ENCODE results near the gene CDHR5. TPM values are rescaled to one million over a fixed set of nuclear protein-coding genes. Genes with fewer than 3 reads are reported as not detected.

CDHR5 gene
- total and polyA plus RNA-seq, 7 experiments from 2014 or later, result not detected

DNA sequence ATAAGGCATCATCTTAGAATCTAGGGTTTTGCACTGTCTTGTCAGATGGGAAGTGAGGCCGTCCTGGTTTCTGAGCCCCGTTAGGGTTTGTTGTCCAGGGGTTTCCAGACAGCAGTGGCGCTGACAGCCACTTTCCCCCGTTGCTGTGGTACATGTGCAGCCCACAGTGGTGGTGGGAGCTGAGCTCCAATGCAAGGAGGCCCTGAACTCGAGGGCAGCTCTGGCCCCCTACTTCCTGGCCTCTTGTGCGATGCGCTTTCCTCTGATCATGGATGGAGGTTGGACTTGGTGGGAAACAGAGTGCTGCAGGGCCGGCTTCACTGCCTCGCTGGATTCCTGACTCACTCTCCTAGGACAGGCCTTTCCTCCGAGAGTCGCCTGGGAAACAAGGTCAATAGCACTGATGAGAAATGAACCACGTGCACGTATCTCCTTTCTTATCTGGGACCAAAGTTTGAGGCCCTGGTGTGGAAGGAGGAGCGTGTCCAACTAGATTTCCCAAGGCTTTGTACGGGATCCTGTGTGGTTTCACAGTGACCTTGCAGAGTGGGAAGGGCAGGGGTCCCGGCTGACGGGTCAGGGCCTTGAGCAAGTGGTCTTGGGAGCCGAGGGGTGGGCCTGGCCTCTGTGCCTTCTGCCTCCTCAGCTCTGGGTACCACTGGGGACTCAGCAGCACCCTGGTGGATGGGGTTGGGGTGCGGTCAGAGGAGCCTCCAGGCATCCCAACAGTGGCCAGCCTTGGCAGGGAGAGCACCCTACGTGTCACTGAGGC lies 44.7 kb downstream of the CDHR5 start:
- peaks cover 26 to 34% of the 10 kb centered on the region in 2 donors for H3K4me1 ChIP-seq (ENCODE audit: control insufficient read depth in 2 of 2, insufficient read depth in 2 of 2, low read length in 2 of 2)

GRCh38 chr11:578276-579035 lies 46.3 kb downstream of the CDHR5 start:
- Mint-ChIP-seq H3K27ac (peak overlapping the region in 7 of 9 donors; percentile 19 to 87 (median 77)), H3K36me3 (peaks cover 0 to 12% (median 4%) of the 10 kb centered on the region in 5 donors), H3K27me3 (peaks cover 0 to 9% (median 0%) of the 10 kb centered on the region in 5 donors), H3K4me3 (peak overlapping the region; percentile 72 to 94 (median 88)), H3K4me1 (peaks cover 48 to 68% (median 55%) of the 10 kb centered on the region in 7 donors), H3K9me3 (no peaks in the 10 kb centered on the region)
- H3K9me3 ChIP-seq (ENCODE audit: control insufficient read depth in 2 of 3, low read length in 3 of 3), result no peaks in the 10 kb centered on the region
- no peaks in the 10 kb centered on the region for H3K27me3 ChIP-seq (ENCODE audit: control insufficient read depth in 2 of 2, insufficient read depth in 2 of 2, low read length in 2 of 2)
- ChIA-PET POLR2A (interaction anchor here (0.5 to 2.0 kb wide), 6 partner anchors 8 to 117 kb away, joined by 3 to 8 read pairs (median 3); partner anchors contain the start of gene TMEM80), CTCF (interaction anchor here (1.0 to 1.4 kb wide), 2 partner anchors 23 to 146 kb away, joined by 3 read pairs; no protein-coding TSS in a partner anchor)
- H3K27ac ChIP-seq (ENCODE audit: low read depth, low read length), result peak overlapping the region; percentile 14
- peaks cover 0 to 35% (median 3%) of the 10 kb centered on the region in 3 experiments for H3K36me3 ChIP-seq (ENCODE audit: control insufficient read depth in 2 of 3, insufficient read depth in 3 of 3, low read length in 3 of 3)
- ATAC-seq, result no peak
- H3K4me1 ChIP-seq (ENCODE audit: control insufficient read depth in 2 of 2, insufficient read depth in 2 of 2, low read length in 2 of 2), result peaks cover 26 to 44% of the 10 kb centered on the region in 2 donors
- intact Hi-C loops (cut with micrococcal nuclease), result loop anchor here in 1 of 2 donors (5.0 kb wide), 1 partner anchor 341 kb away; the partner anchor contains the start of genes PSMD13 and SIRT3
- no peak for DNase-seq
- peak overlapping the region; percentile 70 for H3K4me3 ChIP-seq (ENCODE audit: low read length)

More for the DNA sequence above, 44.7 kb downstream of the CDHR5 start:
- Mint-ChIP-seq H3K36me3 (peaks cover 0 to 17% (median 4%) of the 10 kb centered on the region in 5 donors), H3K27me3 (peaks cover 0 to 2% (median 0%) of the 10 kb centered on the region in 5 donors), H3K4me1 (peaks cover 36 to 56% (median 43%) of the 10 kb centered on the region in 7 donors), H3K9me3 (no peaks in the 10 kb centered on the region), H3K27ac (peak overlapping the region in 3 of 9 donors; percentile 43 to 62 (median 53)), H3K4me3 (peak overlapping the region in 9 of 10 donors; percentile 29 to 94 (median 47))
- POLR2A ChIA-PET, result no interaction called here
- peaks cover 0 to 46% (median 12%) of the 10 kb centered on the region in 3 experiments for H3K36me3 ChIP-seq (ENCODE audit: control insufficient read depth in 2 of 3, insufficient read depth in 3 of 3, low read length in 3 of 3)
- no peaks in the 10 kb centered on the region for H3K9me3 ChIP-seq (ENCODE audit: control insufficient read depth in 2 of 3, low read length in 3 of 3)
- ATAC-seq, result no peak
- no peaks in the 10 kb centered on the region for H3K27me3 ChIP-seq (ENCODE audit: control insufficient read depth in 2 of 2, insufficient read depth in 2 of 2, low read length in 2 of 2)
- intact Hi-C loops (cut with micrococcal nuclease), result loop anchor here in 1 of 2 donors (5.0 kb wide), 1 partner anchor 343 kb away; the partner anchor contains the start of genes PSMD13 and SIRT3
- no peak for DNase-seq
- no peak overlapping the region for H3K4me3 ChIP-seq (ENCODE audit: low read length)
- H3K27ac ChIP-seq (ENCODE audit: low read depth, low read length), result no peak overlapping the region
- CTCF ChIA-PET, result no interaction called here

GRCh38 chr11:577611-577894 lies 47.2 kb downstream of the CDHR5 start:
- Histone ChIP-seq H3K9me3 (ENCODE audit: control insufficient read depth in 2 of 3, low read length in 3 of 3) (no peaks in the 10 kb centered on the region), H3K27me3 (ENCODE audit: control insufficient read depth in 2 of 2, insufficient read depth in 2 of 2, low read length in 2 of 2) (no peaks in the 10 kb centered on the region), H3K4me3 (ENCODE audit: low read length) (peak overlapping the region; percentile 70), H3K36me3 (ENCODE audit: control insufficient read depth in 2 of 3, insufficient read depth in 3 of 3, low read length in 3 of 3) (peaks cover 0 to 27% (median 3%) of the 10 kb centered on the region in 3 experiments), H3K27ac (ENCODE audit: low read depth, low read length) (peak overlapping the region; percentile 98), H3K4me1 (ENCODE audit: control insufficient read depth in 2 of 2, insufficient read depth in 2 of 2, low read length in 2 of 2) (peaks cover 26 to 44% of the 10 kb centered on the region in 2 donors)
- peaks cover 0 to 12% (median 4%) of the 10 kb centered on the region in 5 donors for H3K36me3 Mint-ChIP-seq
- H3K27me3 Mint-ChIP-seq, result peaks cover 0 to 9% (median 0%) of the 10 kb centered on the region in 5 donors
- ATAC-seq (no peak), DNase-seq (no peak)
- ChIA-PET CTCF (interaction anchor here (1.4 kb wide), 1 partner anchor 22 kb away, joined by 3 read pairs; no protein-coding TSS in a partner anchor), POLR2A (interaction anchor here (0.5 to 3.4 kb wide), 7 partner anchors 8 to 38 kb away, joined by 3 to 14 read pairs (median 3); partner anchors contain the start of gene IRF7)
- no peaks in the 10 kb centered on the region for H3K9me3 Mint-ChIP-seq
- intact Hi-C loops (cut with micrococcal nuclease), result loop anchor here (2.0 to 5.0 kb wide), 5 partner anchors 199 to 371 kb away; partner anchors contain the start of genes BET1L (in 1 of the 2), CHID1 (in 1 of the 2), GATD1 (in 1 of the 2) and PSMD13 (in 1 of the 2)
- H3K4me1 Mint-ChIP-seq, result peaks cover 48 to 68% (median 55%) of the 10 kb centered on the region in 7 donors
- peak overlapping the region; percentile 72 to 94 (median 88) for H3K4me3 Mint-ChIP-seq
- H3K27ac Mint-ChIP-seq, result peak overlapping the region; percentile 66 to 87 (median 72)

GRCh38 chr11:576811-577610 lies 47.7 kb downstream of the CDHR5 start:
- ChIA-PET CTCF (interaction anchor here (1.4 kb wide), 1 partner anchor 22 kb away, joined by 3 read pairs; no protein-coding TSS in a partner anchor), POLR2A (interaction anchor here (0.7 to 3.4 kb wide), 6 partner anchors 8 to 39 kb away, joined by 3 to 14 read pairs (median 4); partner anchors contain the start of gene IRF7)
- peaks cover 48 to 68% (median 55%) of the 10 kb centered on the region in 7 donors for H3K4me1 Mint-ChIP-seq

GRCh38 chr11:575996-576768 lies 48.6 kb downstream of the CDHR5 start, which contains the start of gene PHRF1:
TSS of gene PHRF1 (plus strand) at chr11:576470. CDS start at chr11:581513, 5,043 bp downstream.
- peaks cover 26 to 44% of the 10 kb centered on the region in 2 donors for H3K4me1 ChIP-seq (ENCODE audit: control insufficient read depth in 2 of 2, insufficient read depth in 2 of 2, low read length in 2 of 2)

More at GRCh38 chr11:576811-577610, 47.7 kb downstream of the CDHR5 start:
- Mint-ChIP-seq H3K9me3 (no peaks in the 10 kb centered on the region), H3K27me3 (peaks cover 0 to 9% (median 0%) of the 10 kb centered on the region in 5 donors), H3K27ac (peak overlapping the region; percentile 66 to 87 (median 72)), H3K4me3 (peak overlapping the region; percentile 72 to 94 (median 88)), H3K36me3 (peaks cover 0 to 12% (median 4%) of the 10 kb centered on the region in 5 donors)
- Histone ChIP-seq H3K27me3 (ENCODE audit: control insufficient read depth in 2 of 2, insufficient read depth in 2 of 2, low read length in 2 of 2) (no peaks in the 10 kb centered on the region), H3K4me1 (ENCODE audit: control insufficient read depth in 2 of 2, insufficient read depth in 2 of 2, low read length in 2 of 2) (peaks cover 26 to 44% of the 10 kb centered on the region in 2 donors), H3K27ac (ENCODE audit: low read depth, low read length) (peak overlapping the region; percentile 98), H3K4me3 (ENCODE audit: low read length) (peak overlapping the region; percentile 70), H3K36me3 (ENCODE audit: control insufficient read depth in 2 of 3, insufficient read depth in 3 of 3, low read length in 3 of 3) (peaks cover 0 to 23% (median 3%) of the 10 kb centered on the region in 3 experiments), H3K9me3 (ENCODE audit: control insufficient read depth in 2 of 3, low read length in 3 of 3) (no peaks in the 10 kb centered on the region)
- ATAC-seq (no peak), DNase-seq (no peak)
- intact Hi-C loops (cut with micrococcal nuclease), result loop anchor here (1.0 to 5.0 kb wide), 16 partner anchors 9 to 370 kb away; partner anchors contain the start of genes DEAF1 (in 2 of the 2), LMNTD2 (in 2 of the 2), RASSF7 (in 2 of the 2) and RPLP2 (in 2 of the 2)

More at GRCh38 chr11:575996-576768, 48.6 kb downstream of the CDHR5 start, which contains the start of gene PHRF1:
- CTCF ChIA-PET, result interaction anchor here (0.6 to 1.6 kb wide), 3 partner anchors 12 to 155 kb away, joined by 3 to 8 read pairs (median 3); no protein-coding TSS in a partner anchor
- H3K27me3 Mint-ChIP-seq, result peaks cover 0 to 9% (median 0%) of the 10 kb centered on the region in 5 donors
- Histone ChIP-seq H3K4me3 (ENCODE audit: low read length) (peak within 1 kb of the TSS; percentile 98), H3K27me3 (ENCODE audit: control insufficient read depth in 2 of 2, insufficient read depth in 2 of 2, low read length in 2 of 2) (no peaks in the 10 kb centered on the region), H3K27ac (ENCODE audit: low read depth, low read length) (peak within 1 kb of the TSS; percentile 98), H3K36me3 (ENCODE audit: control insufficient read depth in 2 of 3, insufficient read depth in 3 of 3, low read length in 3 of 3) (peaks cover 0 to 15% (median 0%) of the 10 kb centered on the region in 3 experiments), H3K9me3 (ENCODE audit: control insufficient read depth in 2 of 3, low read length in 3 of 3) (no peaks in the 10 kb centered on the region)
- intact Hi-C loops (cut with micrococcal nuclease), result loop anchor here (1.0 to 5.0 kb wide), 17 partner anchors 8 to 369 kb away; partner anchors contain the start of genes DEAF1 (in 2 of the 2), LMNTD2 (in 2 of the 2), RASSF7 (in 2 of the 2) and RPLP2 (in 2 of the 2)
- H3K9me3 Mint-ChIP-seq, result no peaks in the 10 kb centered on the region
- H3K4me1 Mint-ChIP-seq, result peaks cover 42 to 60% (median 46%) of the 10 kb centered on the region in 7 donors
- ATAC-seq (peak; percentile 93), DNase-seq (peak; percentile 93 to 99 (median 97))
- peak within 1 kb of the TSS; percentile 96 to 100 (median 99) for H3K27ac Mint-ChIP-seq
- peaks cover 0 to 8% (median 0%) of the 10 kb centered on the region in 5 donors for H3K36me3 Mint-ChIP-seq
- H3K4me3 Mint-ChIP-seq, result peak within 1 kb of the TSS; percentile 93 to 99 (median 98)
- POLR2A ChIA-PET, result interaction anchor here (0.7 to 3.4 kb wide), 23 partner anchors 9 to 369 kb away, joined by 3 to 21 read pairs (median 4); partner anchors contain the start of genes BET1L, DEAF1, HRAS and LMNTD2
